Psoas muscle (tissue), 8 donors: ENCODE measurements around the gene P4HA2. TPM values are rescaled to one million over a fixed set of nuclear protein-coding genes. Genes with fewer than 3 reads are reported as not detected.

Source experiments
- ATAC-seq, 4 donors: fragments of 200-7000 bp; cut with Tn5 transposase; one replicate each; pipeline ENCODE4 v1.9.1; 2020; ENCODE audit warnings: moderate library complexity in 3 of 4, mild to moderate bottlenecking in 2 of 4
- DNase-seq, 2 donors: peaks; one replicate each; pipeline ENCODE4 v3.0.0-alpha.2; 2020
- H3K27ac ChIP-seq: fragments of 200-600 bp; one replicate; pipeline ENCODE4 v1.8.0; 2022
- H3K27me3 ChIP-seq, 3 donors: fragments of 200-600 bp in 1 of 3; one replicate each; pipeline versions ENCODE4 v1.6.1 to v1.8.0; 2013 to 2022; ENCODE audit warnings: low read length in 2 of 3, mild to moderate bottlenecking in 2 of 3, moderate library complexity in 1 of 3; ENCODE audit not compliant: insufficient read depth in 3 of 3
- H3K36me3 ChIP-seq, 2 donors: fragments of 200-600 bp in 1 of 2; one replicate each; pipeline versions ENCODE4 v1.6.1 to v1.8.0; 2013 to 2022; ENCODE audit warnings: low read depth in 1 of 2, mild to moderate bottlenecking in 1 of 2, moderate library complexity in 1 of 2; ENCODE audit not compliant: insufficient read depth in 1 of 2
- H3K4me1 ChIP-seq: fragments of 200-600 bp; one replicate; pipeline ENCODE4 v1.8.0; 2022
- H3K4me3 ChIP-seq: fragments of 200-600 bp; one replicate; pipeline ENCODE4 v1.8.0; 2022; ENCODE audit warnings: mild to moderate bottlenecking
- H3K9me3 ChIP-seq: fragments of 200-600 bp; one replicate; pipeline ENCODE4 v1.8.0; 2022
- CTCF ChIP-seq: fragments of 200-600 bp; IDR thresholded peaks from one replicate; pipeline ENCODE4 v1.8.0; 2022; ENCODE audit warnings: antibody characterized with exemption
- WGBS, 3 donors: extraction: QIAGEN DNeasy Blood & Tissue Kit; methylation state at CpG; one replicate each; pipeline versions ENCODE4 v1.1.6 to v1.1.7; 2013; 5-methylcytosine and 5-hydroxymethylcytosine counted together
- intact Hi-C, 2 donors: fragments of 100-400 bp; cut with DNase I; formaldehyde crosslinking; loops; one replicate each; pipeline versions ENCODE4 v1.11.0 to v1.14.2; 2022
- polyA plus RNA-seq, 3 donors: library from polyadenylated mRNA; stranded (reverse); fragments of 200-250 nt; gene quantifications; one replicate each; pipeline ENCODE4 v1.2.3, GENCODE V29; 2013
- total RNA-seq, 4 donors: library from RNA; stranded (reverse); fragmentation: NEBNext Ultra II Directional in 2 of 4; extraction: Animal tissue kit (Norgen Biotek cat#: 25700) in 2 of 4; gene quantifications; one replicate each; pipeline versions ENCODE4 v1.2.1 to v1.2.4, GENCODE V29; 2021 to 2023
- donor health status: healthy with polysubstance abuse.
- donor health status: DM: no; HTN: no; CAD: no; lungs with moderate emphysema.
- donor health status: Bipolar disorder and iron deficiency.
- donor health status: healthy.
- donor health status: DM: yes; HTN: yes; CAD: no.
- donor health status: DM: no; HTN: no; CAD: no.
- donor health status: DM: no; HTN: no; CAD: no.
- donor health status: DM: yes; HTN: yes; CAD: no.

The P4HA2 gene
- total and polyA plus RNA-seq, 7 donors = 10.2 to 21.6 (median 13.7) TPM

GRCh38 chr5:132267166-132267739 is 39.6 kb upstream of the P4HA2 start:
- H3K9me3 ChIP-seq = no peaks in the 10 kb centered on the region
- no peak for TF ChIP-seq CTCF
- peaks cover 5% of the 10 kb centered on the region for H3K4me1 ChIP-seq
- no peak overlapping the region for H3K4me3 ChIP-seq
- no peak overlapping the region for H3K27ac ChIP-seq
- DNase-seq = no peak
- H3K27me3 ChIP-seq = no peaks in the 10 kb centered on the region
- H3K36me3 ChIP-seq = peaks cover 0 to 4% of the 10 kb centered on the region in 2 donors
- intact Hi-C loops = no loop called here
- ATAC-seq = no peak

- intact Hi-C loops = no loop called here
- TF ChIP-seq CTCF = no peak
- no peak for DNase-seq
- no peak overlapping the region for H3K4me3 ChIP-seq
- ATAC-seq = no peak
- no peaks in the 10 kb centered on the region for H3K9me3 ChIP-seq
- H3K27ac ChIP-seq = no peak overlapping the region
- H3K27me3 ChIP-seq = no peaks in the 10 kb centered on the region
- peaks cover 5% of the 10 kb centered on the region for H3K4me1 ChIP-seq
- peaks cover 0 to 1% of the 10 kb centered on the region in 2 donors for H3K36me3 ChIP-seq
- WGBS, 3 donors = 93 to 100% (median 100%) methylated on average over 1 of the region's 1 CpG
Observed at GRCh38 chr5:132266836-132267160, 39.1 kb upstream of the P4HA2 start.

GRCh38 chr5:132266031-132266835 is 38.6 kb upstream of the P4HA2 start:
- 77 to 88% (median 83%) methylated on average over 7 of the region's 7 CpGs for WGBS, 3 donors
- Histone ChIP-seq H3K36me3 (no peaks in the 10 kb centered on the region), H3K27me3 (no peaks in the 10 kb centered on the region), H3K4me1 (peaks cover 6% of the 10 kb centered on the region), H3K4me3 (no peak overlapping the region), H3K27ac (peak overlapping the region; percentile 65), H3K9me3 (no peaks in the 10 kb centered on the region)
- no peak for TF ChIP-seq CTCF
- ATAC-seq (no peak), DNase-seq (no peak)
- intact Hi-C loops = no loop called here

GRCh38 chr5:132265336-132266030 is 37.8 kb upstream of the P4HA2 start:
- WGBS, 3 donors = 48 to 57% (median 49%) methylated on average over 8 of the region's 8 CpGs
- no peak overlapping the region for H3K4me3 ChIP-seq
- H3K27me3 ChIP-seq = no peaks in the 10 kb centered on the region
- peak overlapping the region; percentile 65 for H3K27ac ChIP-seq
- TF ChIP-seq CTCF = no peak
- H3K9me3 ChIP-seq = no peaks in the 10 kb centered on the region
- no peaks in the 10 kb centered on the region for H3K36me3 ChIP-seq
- peaks cover 9% of the 10 kb centered on the region for H3K4me1 ChIP-seq
- intact Hi-C loops = no loop called here
- DNase-seq (peak; percentile 44 to 63), ATAC-seq (peak in 3 of 4 donors; percentile 32 to 58 (median 38))
